ACC112 (cell line): Measurements from ENCODE around the gene UBE2L3.
"Not testable (repeated sequence)": the region's sequence is repeated elsewhere in the genome, so short reads cannot be mapped to it uniquely, and the experiment has no call there.

Source experiments
- H2AFZ ChIP-seq: fragments of 200-600 bp; sonication (generic); one replicate; pipeline ENCODE4 v1.6.0; 2017; ENCODE audit warnings: antibody characterized with exemption, low read length; ENCODE audit not compliant: unreplicated experiment
- H3K27ac ChIP-seq: fragments of 200-600 bp; sonication (generic); 2 replicates; pipeline ENCODE4 v1.5.1; 2014; ENCODE audit warnings: low read depth, mild to moderate bottlenecking, antibody characterized with exemption, low read length, moderate library complexity
- H3K27me3 ChIP-seq: fragments of 200-600 bp; sonication (generic); 2 replicates; pipeline ENCODE4 v1.6.1; 2014; ENCODE audit warnings: mild to moderate bottlenecking, antibody characterized with exemption, low read length, moderate library complexity, mixed read lengths; ENCODE audit not compliant: insufficient read depth
- H3K36me3 ChIP-seq: fragments of 200-600 bp; sonication (generic); 2 replicates; pipeline ENCODE4 v1.6.1; 2016; ENCODE audit warnings: mild to moderate bottlenecking, antibody characterized with exemption, low read length, moderate library complexity, mixed read lengths; ENCODE audit not compliant: insufficient read depth
- H3K4me1 ChIP-seq: fragments of 200-600 bp; sonication (generic); one replicate; pipeline ENCODE4 v1.6.1; 2016; ENCODE audit warnings: low read length, mixed read lengths; ENCODE audit not compliant: insufficient read depth, unreplicated experiment, control insufficient read depth
- H3K4me3 ChIP-seq: fragments of 200-600 bp; sonication (generic); 2 replicates; pipeline ENCODE4 v1.5.1; 2014; ENCODE audit warnings: mild to moderate bottlenecking, low read depth, low read length
- H3K79me2 ChIP-seq: fragments of 200-600 bp; sonication (generic); one replicate; pipeline ENCODE4 v1.6.0; 2016; ENCODE audit warnings: low read length; ENCODE audit not compliant: control insufficient read depth, unreplicated experiment, insufficient read depth

Gene UBE2L3

DNA sequence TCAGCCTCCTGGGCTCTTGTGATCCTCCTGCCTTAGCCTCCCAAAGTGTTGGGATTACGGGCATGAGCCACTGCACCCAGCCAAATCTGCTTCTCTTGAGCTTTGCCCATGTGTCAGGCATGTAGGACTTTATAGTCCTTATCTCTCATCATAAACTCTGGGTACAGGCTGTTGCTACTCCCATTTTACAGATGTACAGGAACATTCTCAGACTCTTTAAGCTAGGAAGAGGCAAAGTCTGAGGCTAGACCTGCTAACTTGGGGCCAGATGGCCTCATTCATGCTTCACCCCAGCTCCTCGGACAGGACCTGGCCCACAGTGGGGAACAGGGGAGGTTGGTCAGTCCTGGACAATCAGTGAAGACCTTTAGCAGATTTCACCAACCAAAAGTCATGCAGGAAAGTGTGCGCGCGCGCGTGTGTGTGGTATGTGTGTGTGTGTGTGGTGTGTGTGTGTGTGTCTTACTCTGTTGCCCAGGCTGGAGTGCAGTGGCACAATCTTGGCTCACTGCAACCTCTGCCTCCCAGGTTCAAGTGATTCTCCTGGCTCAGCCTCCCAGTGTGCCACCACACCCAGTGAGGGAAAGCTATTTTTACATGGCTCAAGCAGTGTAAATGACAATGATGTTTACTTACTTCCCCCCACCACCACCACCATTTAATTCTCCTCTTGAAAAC lies 38.5 kb downstream of the UBE2L3 start:
- Histone ChIP-seq H3K4me1 (no peaks in the 10 kb centered on the region), H2AFZ (no peak overlapping the region), H3K36me3 (no peaks in the 10 kb centered on the region), H3K27me3 (no peaks in the 10 kb centered on the region), H3K79me2 (peaks cover 64% of the 10 kb centered on the region), H3K4me3 (no peak overlapping the region), H3K27ac (no peak overlapping the region)

DNA sequence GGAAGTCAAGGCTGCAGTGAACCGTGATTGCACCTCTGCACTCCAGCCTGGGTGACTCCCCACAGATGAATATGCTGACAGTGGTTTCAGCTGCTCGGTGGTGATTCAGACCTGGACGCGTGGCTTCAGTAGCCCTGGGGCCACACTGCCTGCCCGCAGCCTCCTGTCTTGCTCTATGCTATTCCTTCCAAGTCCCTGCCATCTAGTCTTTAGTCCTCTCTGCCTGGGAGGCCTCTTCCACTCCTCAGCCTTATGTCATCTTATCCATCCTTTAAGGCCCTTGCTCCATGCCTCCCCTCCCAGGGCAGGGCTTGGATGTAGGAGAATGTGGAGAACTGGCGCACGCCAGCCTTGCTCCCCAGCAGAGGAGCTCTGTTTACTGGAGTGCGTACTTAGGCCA lies 39.3 kb downstream of the UBE2L3 start:
- no peaks in the 10 kb centered on the region for H3K4me1 ChIP-seq
- H3K27me3 ChIP-seq: no peaks in the 10 kb centered on the region
- no peaks in the 10 kb centered on the region for H3K36me3 ChIP-seq
- H3K27ac ChIP-seq: no peak overlapping the region
- no peak overlapping the region for H2AFZ ChIP-seq
- peaks cover 65% of the 10 kb centered on the region for H3K79me2 ChIP-seq
- no peak overlapping the region for H3K4me3 ChIP-seq

DNA sequence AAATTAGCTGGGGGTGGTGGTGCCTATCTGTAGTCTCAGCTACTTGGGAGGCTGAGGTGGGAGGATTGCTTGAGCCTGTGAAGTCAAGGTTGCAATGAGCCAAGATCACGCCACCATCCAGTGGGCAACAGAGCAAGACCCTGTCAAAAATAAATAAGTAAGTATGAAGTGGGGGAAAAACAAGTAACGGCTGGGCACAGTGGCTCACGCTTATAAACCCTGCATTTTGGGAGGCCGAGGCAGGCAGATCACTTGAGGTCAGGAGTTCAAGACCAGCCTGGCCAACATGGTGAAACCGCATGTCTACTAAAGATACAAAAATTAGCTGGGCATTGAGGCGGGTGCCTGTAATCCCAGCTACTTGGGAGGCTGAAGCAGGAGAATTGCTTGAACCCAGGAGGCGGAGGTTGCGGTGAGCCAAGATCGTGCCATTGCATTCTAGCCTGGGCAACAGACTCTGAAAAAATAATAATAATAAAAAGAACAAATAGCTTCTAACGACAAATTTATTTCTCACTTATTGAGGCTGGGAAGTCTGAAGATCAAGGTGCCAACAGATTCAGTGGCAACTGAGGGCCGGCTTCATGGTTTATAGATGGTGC lies 42.1 kb downstream of the UBE2L3 start:
- H3K79me2 ChIP-seq: peaks cover 71% of the 10 kb centered on the region
- H3K4me3 ChIP-seq, H2AFZ ChIP-seq, H3K4me1 ChIP-seq, H3K36me3 ChIP-seq, H3K27ac ChIP-seq, H3K27me3 ChIP-seq: not testable (repeated sequence)

DNA sequence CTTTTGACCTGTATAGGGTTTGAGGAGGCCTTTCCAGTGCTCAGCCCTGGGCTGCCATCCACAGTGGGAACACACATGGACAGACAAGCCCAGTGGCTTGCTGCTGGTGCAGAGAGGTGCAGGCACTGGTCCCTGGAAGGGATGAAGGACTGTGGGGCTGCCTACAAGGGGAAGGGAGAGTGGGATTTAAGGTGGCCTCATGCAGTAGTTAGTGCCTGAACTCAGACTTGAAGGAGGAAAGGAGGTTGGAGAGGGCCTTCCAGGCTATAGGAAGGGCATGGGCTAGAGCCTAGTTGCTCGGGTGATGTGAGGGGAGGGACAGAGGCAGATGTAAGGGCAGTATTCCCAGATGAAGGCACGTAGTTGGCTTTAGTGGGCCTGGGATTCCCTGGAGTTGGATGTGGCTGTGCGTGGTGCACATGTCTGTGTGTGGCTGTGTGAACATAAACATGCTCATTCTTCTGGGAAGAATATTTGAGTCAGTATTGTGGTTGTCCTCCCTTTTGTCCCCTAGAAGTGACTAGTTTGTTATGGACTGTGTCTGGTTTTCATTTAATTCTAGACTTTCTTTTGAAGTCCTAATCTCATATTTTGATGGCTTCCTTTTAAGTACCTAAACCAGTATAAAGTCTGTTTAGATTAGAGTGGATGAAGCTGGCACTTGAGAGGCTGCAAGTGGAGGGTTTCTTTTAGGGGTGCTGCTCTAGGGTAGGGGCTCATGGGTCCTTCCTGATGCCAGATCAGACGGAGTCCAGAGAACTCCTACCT lies 43.9 kb downstream of the UBE2L3 start:
- Histone ChIP-seq H2AFZ (no peak overlapping the region), H3K27ac (no peak overlapping the region), H3K27me3 (no peaks in the 10 kb centered on the region), H3K36me3 (no peaks in the 10 kb centered on the region), H3K4me3 (no peak overlapping the region), H3K4me1 (no peaks in the 10 kb centered on the region), H3K79me2 (peaks cover 63% of the 10 kb centered on the region)

DNA sequence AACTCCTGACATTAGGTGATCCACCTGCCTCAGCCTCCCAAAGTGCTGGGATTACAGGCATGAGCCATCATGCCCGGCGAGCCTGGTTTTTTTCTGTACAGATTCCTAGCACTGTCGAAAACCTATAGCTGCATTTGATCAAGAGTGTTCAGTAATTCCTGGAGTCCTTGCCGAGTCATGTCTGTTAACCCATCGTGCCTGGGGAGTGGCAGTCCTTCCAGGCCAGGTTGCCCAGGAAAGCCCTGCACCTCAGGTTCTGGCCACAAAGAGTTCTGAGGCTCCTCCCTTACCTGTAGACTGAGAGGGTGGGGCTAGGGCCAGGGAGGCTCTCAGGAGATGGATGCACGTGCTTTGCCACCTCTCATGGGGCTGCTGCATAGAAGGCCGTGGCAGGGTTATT lies 45.3 kb downstream of the UBE2L3 start:
- no peaks in the 10 kb centered on the region for H3K4me1 ChIP-seq
- no peak overlapping the region for H2AFZ ChIP-seq
- H3K27ac ChIP-seq: no peak overlapping the region
- H3K79me2 ChIP-seq: peaks cover 54% of the 10 kb centered on the region
- H3K36me3 ChIP-seq: no peaks in the 10 kb centered on the region
- H3K27me3 ChIP-seq: no peaks in the 10 kb centered on the region
- no peak overlapping the region for H3K4me3 ChIP-seq

DNA sequence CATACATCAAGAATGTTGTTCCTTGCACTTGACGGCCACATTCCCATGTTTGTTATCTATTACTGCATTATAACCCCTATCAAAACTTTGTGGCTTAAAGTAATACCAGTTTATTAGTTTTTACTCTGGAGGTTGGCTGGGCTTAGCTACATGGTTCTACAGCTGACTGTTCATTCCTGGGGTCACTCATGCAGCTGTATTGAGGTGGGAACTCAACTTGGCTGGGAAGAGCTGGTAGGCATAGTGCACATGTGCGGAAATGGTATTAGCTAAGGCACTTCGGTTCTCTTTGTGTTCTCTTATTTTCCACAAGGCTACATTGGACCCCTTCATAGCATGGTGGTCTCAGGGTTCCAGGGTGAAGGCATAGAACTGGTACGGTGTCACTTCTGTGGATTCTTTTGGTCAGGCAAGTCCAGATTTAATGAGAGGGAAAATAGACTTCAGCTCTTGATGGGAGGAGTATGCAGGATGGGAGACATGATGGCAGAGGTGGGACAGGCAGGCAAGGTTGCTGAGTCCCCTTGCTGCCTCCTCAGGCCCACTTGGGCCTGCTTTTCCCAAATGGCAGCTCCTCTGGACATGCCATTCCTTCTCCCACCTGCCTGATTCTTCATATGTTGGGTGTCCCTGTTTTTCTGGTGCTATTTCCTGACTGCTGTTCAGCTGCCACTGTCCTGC lies 46.2 kb downstream of the UBE2L3 start:
- H3K79me2 ChIP-seq: peaks cover 52% of the 10 kb centered on the region
- no peaks in the 10 kb centered on the region for H3K27me3 ChIP-seq
- no peaks in the 10 kb centered on the region for H3K36me3 ChIP-seq
- no peaks in the 10 kb centered on the region for H3K4me1 ChIP-seq
- no peak overlapping the region for H2AFZ ChIP-seq
- no peak overlapping the region for H3K27ac ChIP-seq
- H3K4me3 ChIP-seq: no peak overlapping the region

DNA sequence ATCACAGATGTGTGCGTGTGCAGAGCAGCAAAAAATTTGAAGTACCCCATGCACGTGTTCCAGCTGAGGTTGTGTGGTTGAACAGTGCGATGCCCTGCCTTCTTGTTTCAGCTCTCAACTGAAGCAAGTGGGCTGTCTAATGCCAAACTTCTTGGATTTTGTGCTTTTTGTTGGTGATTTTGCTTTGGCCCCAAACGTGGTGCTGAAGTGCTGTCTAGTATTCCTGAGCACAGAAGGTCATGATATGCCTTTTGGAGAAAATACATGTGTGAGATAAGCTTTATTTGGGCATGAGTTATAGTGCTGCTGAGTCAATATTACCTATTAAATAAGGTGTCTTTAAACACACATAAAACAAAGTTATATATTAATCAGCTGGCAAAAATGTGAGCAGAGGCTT lies 48.2 kb downstream of the UBE2L3 start:
- H3K79me2 ChIP-seq: peaks cover 50% of the 10 kb centered on the region
- H3K4me1 ChIP-seq: no peaks in the 10 kb centered on the region
- no peaks in the 10 kb centered on the region for H3K36me3 ChIP-seq
- H2AFZ ChIP-seq: no peak overlapping the region
- no peaks in the 10 kb centered on the region for H3K27me3 ChIP-seq
- H3K27ac ChIP-seq: no peak overlapping the region
- no peak overlapping the region for H3K4me3 ChIP-seq

DNA sequence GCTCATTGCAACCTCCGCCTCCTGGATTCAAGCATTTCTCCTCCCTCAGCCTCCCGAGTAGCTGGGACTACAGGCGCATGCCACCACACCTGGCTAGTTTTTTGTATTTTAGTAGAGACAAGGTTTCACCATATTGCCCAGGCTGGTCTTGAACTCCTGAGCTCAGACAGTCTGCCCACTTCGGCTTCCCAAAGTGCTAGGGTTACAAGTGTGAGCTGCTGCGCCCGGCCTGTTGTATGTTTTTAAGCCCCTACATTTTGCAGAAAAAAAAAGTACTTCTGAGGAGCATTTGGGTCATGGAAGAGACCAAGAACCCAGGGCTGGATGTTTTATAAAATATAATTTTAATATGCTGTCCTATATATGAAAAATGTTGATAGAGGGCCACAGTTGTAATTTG lies 49.8 kb downstream of the UBE2L3 start:
- peaks cover 44% of the 10 kb centered on the region for H3K79me2 ChIP-seq
- H3K27me3 ChIP-seq, H2AFZ ChIP-seq, H3K4me1 ChIP-seq, H3K4me3 ChIP-seq, H3K27ac ChIP-seq, H3K36me3 ChIP-seq: not testable (repeated sequence)

DNA sequence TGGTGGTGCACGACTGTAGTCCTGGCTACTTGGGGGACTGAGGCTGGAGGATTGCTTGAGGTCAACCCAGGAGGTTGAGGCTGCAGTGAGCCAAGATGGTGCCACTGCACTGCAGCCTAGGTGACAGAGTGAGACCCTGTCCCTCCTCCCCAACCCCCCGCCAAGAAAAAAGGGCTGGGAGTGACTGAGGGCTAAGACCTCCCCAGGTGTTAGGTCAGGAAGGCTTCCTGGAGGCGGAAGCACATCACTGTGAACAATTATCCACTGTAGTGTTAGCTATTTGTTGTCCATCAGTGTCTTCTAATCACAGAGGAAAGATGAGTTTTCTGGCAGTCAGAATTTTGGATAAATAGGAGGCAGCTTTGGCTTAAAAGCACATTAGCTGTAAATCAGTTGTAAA lies 53.5 kb downstream of the UBE2L3 start:
- peaks cover 22% of the 10 kb centered on the region for H3K79me2 ChIP-seq
- H3K4me3 ChIP-seq: no peak overlapping the region
- no peak overlapping the region for H2AFZ ChIP-seq
- no peaks in the 10 kb centered on the region for H3K36me3 ChIP-seq
- H3K4me1 ChIP-seq: no peaks in the 10 kb centered on the region
- H3K27ac ChIP-seq: no peak overlapping the region
- no peaks in the 10 kb centered on the region for H3K27me3 ChIP-seq

DNA sequence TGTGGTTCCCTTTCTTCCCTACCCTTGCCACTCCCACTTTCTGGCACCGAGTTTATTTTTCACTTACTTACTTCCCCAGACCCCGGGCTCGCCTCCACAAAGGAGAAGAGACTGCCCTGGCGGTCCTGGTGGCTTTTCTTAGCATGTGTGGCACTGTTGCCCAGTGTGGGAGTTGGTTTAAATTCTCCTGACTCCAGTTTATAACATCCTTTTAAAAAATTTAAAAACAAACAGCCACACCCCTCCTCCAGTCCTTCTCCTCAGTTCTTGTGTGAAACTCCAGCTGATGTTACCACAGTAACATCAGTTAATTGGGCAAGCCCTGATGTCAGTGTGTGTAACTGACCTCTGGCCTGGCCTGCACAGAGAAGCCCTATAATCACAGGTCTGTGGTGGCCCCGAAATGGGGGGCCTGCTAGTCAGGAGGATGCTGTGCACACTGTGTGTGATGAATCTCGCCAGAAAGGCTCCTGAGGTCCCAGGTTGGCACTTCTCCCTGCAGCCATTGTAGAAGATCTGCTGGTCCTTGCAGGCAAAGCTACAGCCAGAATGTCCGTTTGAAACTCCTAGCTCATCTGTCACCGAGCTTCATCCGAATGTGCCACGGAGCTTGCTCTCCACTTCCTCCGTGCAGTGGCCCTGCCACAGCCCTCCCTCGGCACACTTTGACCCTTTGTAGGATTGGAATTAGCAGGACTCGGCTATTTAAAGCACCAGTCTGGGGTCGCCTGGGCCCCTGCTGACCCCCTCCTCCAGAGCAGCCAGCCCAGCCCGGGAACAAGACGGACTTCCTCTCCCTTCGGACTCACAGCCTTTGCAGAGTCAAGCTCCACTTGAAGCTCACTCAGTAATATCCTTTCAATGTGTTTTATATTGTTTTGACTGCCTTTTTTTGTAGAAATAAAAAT lies 54.8 kb downstream of the UBE2L3 start:
- Histone ChIP-seq H2AFZ (no peak overlapping the region), H3K36me3 (no peaks in the 10 kb centered on the region), H3K79me2 (peaks cover 23% of the 10 kb centered on the region), H3K27me3 (no peaks in the 10 kb centered on the region), H3K4me3 (no peak overlapping the region), H3K27ac (no peak overlapping the region), H3K4me1 (no peaks in the 10 kb centered on the region)
